IMR-90 (cell line): ENCODE measurements around the gene CANT1. TPM values are rescaled to one million over a fixed set of nuclear protein-coding genes. Genes with fewer than 3 reads are reported as not detected.

Experiments used
- ATAC-seq: fragments of 200-7000 bp; cut with Tn5 transposase; 2 replicates; pipeline ENCODE4 v1.9.1; 2020; ENCODE audit warnings: low read depth, mild to moderate bottlenecking, moderate library complexity
- BruUV-seq: library from RNA; stranded (reverse); fragments of 400-500 nt; replicated peaks from 2 replicates; lab custom pipeline; 2021; lab: Mats Ljungman, UMichigan
- CTCF ChIA-PET: fragments of 300-600 bp; formaldehyde crosslinking; extraction: SDS; loops from one replicate; lab custom pipeline; 2021; ENCODE audit warnings: antibody characterized with exemption; lab: Yijun Ruan, JAX
- POLR2A ChIA-PET: fragments of 300-600 bp; sonication (Branson Sonifier 250); formaldehyde crosslinking; loops from one replicate; lab custom pipeline; 2022; ENCODE audit warnings: antibody characterized with exemption; ENCODE audit not compliant: unreplicated experiment; lab: Charles Lee
- DNase-seq: peaks from one replicate; pipeline ENCODE4 v3.0.0; 2013
- H2AFZ ChIP-seq: replicated peaks from 2 replicates; pipeline ENCODE3; 2013; ENCODE audit warnings: low read length, mild to moderate bottlenecking; ENCODE audit not compliant: poor library complexity
- H2AK5ac ChIP-seq: 2 replicates; pipeline ENCODE4 v1.6.1; 2013; ENCODE audit warnings: low read depth, low read length, inconsistent platforms
- H2AK9ac ChIP-seq: replicated peaks from 2 replicates; pipeline ENCODE3; 2013; ENCODE audit warnings: mild to moderate bottlenecking, low read depth, low read length, moderate library complexity; ENCODE audit not compliant: poor library complexity
- H2BK120ac ChIP-seq: 2 replicates; pipeline ENCODE4 v1.6.1; 2013; ENCODE audit warnings: low read depth, low read length, inconsistent platforms
- H2BK15ac ChIP-seq: 3 replicates; pipeline ENCODE4 v1.6.1; 2013; ENCODE audit warnings: low read depth, low read length, inconsistent platforms
- H2BK20ac ChIP-seq: 2 replicates; pipeline ENCODE4 v1.6.1; 2013; ENCODE audit warnings: low read depth, mild to moderate bottlenecking, inconsistent platforms, low read length, moderate library complexity
- H2BK5ac ChIP-seq: 2 replicates; pipeline ENCODE4 v1.6.1; 2013; ENCODE audit warnings: mild to moderate bottlenecking, low read depth, low read length, inconsistent platforms; ENCODE audit not compliant: poor library complexity, severe bottlenecking
- H3K14ac ChIP-seq: replicated peaks from 2 replicates; pipeline ENCODE4 v1.6.1; 2013; ENCODE audit warnings: low read depth, low read length, inconsistent platforms
- H3K18ac ChIP-seq: 2 replicates; pipeline ENCODE4 v1.6.1; 2013; ENCODE audit warnings: low read depth, low read length, control low read depth
- H3K23ac ChIP-seq: 2 replicates; pipeline ENCODE4 v1.6.1; 2013; ENCODE audit warnings: low read depth, low read length, inconsistent platforms
- H3K27ac ChIP-seq: 2 replicates; pipeline ENCODE4 v1.5.1; 2013; ENCODE audit warnings: mild to moderate bottlenecking, control low read depth, low read length; ENCODE audit not compliant: insufficient read depth
- H3K27me3 ChIP-seq: 2 replicates; pipeline ENCODE4 v1.6.1; 2013; ENCODE audit warnings: low read length; ENCODE audit not compliant: control insufficient read depth, insufficient read depth
- H3K36me3 ChIP-seq: 2 replicates; pipeline ENCODE4 v1.6.1; 2013; ENCODE audit warnings: low read length, mixed read lengths; ENCODE audit not compliant: control insufficient read depth, insufficient read depth
- H3K4ac ChIP-seq: 2 replicates; pipeline ENCODE4 v1.6.1; 2013; ENCODE audit warnings: low read depth, low read length, inconsistent platforms
- H3K4me1 ChIP-seq: 2 replicates; pipeline ENCODE4 v1.6.1; 2013; ENCODE audit warnings: low read length, mixed read lengths; ENCODE audit not compliant: control insufficient read depth, insufficient read depth
- H3K4me2 ChIP-seq: 2 replicates; pipeline ENCODE4 v1.6.1; 2013; ENCODE audit warnings: low read depth, mild to moderate bottlenecking, control low read depth, low read length, moderate library complexity
- H3K4me3 ChIP-seq: 2 replicates; pipeline ENCODE4 v1.5.1; 2013; ENCODE audit warnings: low read depth, mild to moderate bottlenecking, control low read depth, low read length, moderate library complexity; ENCODE audit not compliant: insufficient read depth
- H3K56ac ChIP-seq: 2 replicates; pipeline ENCODE4 v1.6.1; 2013; ENCODE audit warnings: low read length, inconsistent platforms; ENCODE audit not compliant: insufficient read depth; ENCODE audit errors: extremely low read depth
- H3K79me1 ChIP-seq, 2 experiments: 2 replicates each; pipeline ENCODE4 v1.6.1; 2013; ENCODE audit warnings: low read length in 2 of 2, inconsistent platforms in 1 of 2, low read depth in 1 of 2
- H3K9ac ChIP-seq: 2 replicates; pipeline ENCODE4 v1.6.1; 2013; ENCODE audit warnings: low read depth, low read length, control low read depth
- H3K9me1 ChIP-seq: 2 replicates; pipeline ENCODE4 v1.6.1; 2013; ENCODE audit warnings: low read length, inconsistent platforms; ENCODE audit not compliant: insufficient read depth
- H3K9me3 ChIP-seq: 2 replicates; pipeline ENCODE4 v1.6.1; 2013; ENCODE audit warnings: low read length; ENCODE audit not compliant: control insufficient read depth, insufficient read depth
- H4K20me1 ChIP-seq: 2 replicates; pipeline ENCODE4 v1.6.1; 2013; ENCODE audit warnings: low read length, inconsistent platforms; ENCODE audit not compliant: insufficient read depth
- H4K5ac ChIP-seq: 2 replicates; pipeline ENCODE4 v1.6.1; 2013; ENCODE audit warnings: mild to moderate bottlenecking, low read depth, low read length, control low read depth
- H4K8ac ChIP-seq, 2 experiments: 2 replicates each; pipeline ENCODE4 v1.6.1; 2013; ENCODE audit warnings: low read depth in 2 of 2, low read length in 2 of 2, control low read depth in 1 of 2, inconsistent platforms in 1 of 2
- H4K91ac ChIP-seq: 2 replicates; pipeline ENCODE4 v1.6.1; 2013; ENCODE audit warnings: low read depth, low read length, inconsistent platforms; ENCODE audit not compliant: insufficient read depth
- ELK1 ChIP-seq: fragments of 150-350 bp; IDR thresholded peaks from 2 replicates; pipeline ENCODE4 v1.6.1; 2016; ENCODE audit warnings: low read depth, mild to moderate bottlenecking, low read length, moderate library complexity, borderline replicate concordance
- RFX5 ChIP-seq: IDR thresholded peaks from 2 replicates; pipeline ENCODE4 v1.8.0; 2012; ENCODE audit warnings: low read depth, mild to moderate bottlenecking, low read length, moderate library complexity
- SMC3 ChIP-seq: fragments of 150-350 bp; IDR thresholded peaks from 2 replicates; pipeline ENCODE4 v1.6.1; 2016; ENCODE audit warnings: low read depth, mild to moderate bottlenecking, antibody characterized with exemption, low read length, moderate library complexity
- WGBS, 2 experiments: methylation state at CpG; one replicate each; pipeline versions ENCODE4 v1.1.5 to v1.1.7; 2013; ENCODE audit warnings: missing lambda C conversion rate in 2 of 2; ENCODE audit not compliant: insufficient read length in 1 of 2; ENCODE audit errors: extremely low coverage in 2 of 2; 5-methylcytosine and 5-hydroxymethylcytosine counted together
- dilution Hi-C: fragments of 300-500 bp; cut with HindIII; formaldehyde crosslinking; loops from one replicate; pipeline ENCODE4 v1.14.3; 2018; ENCODE audit warnings: low sequenced_read_pairs; ENCODE audit not compliant: unreplicated experiment
- in situ Hi-C: fragments of 300-500 bp; cut with MboI; formaldehyde crosslinking; loops from 3 replicates; pipeline ENCODE4 v1.14.3; 2019; ENCODE audit warnings: low sequenced_read_pairs, inconsistent platforms, mixed read lengths
- intact Hi-C: fragments of 100-400 bp; cut with micrococcal nuclease; formaldehyde crosslinking; loops from 2 replicates; pipeline ENCODE4 v1.10.0; 2022
- polyA plus RNA-seq, 3 experiments: library from polyadenylated mRNA; depleted of rRNA; stranded (reverse); fragments of >200 nt; gene quantifications; 2 replicates each; pipeline ENCODE4 v1.2.3, GENCODE V29; 2012; ENCODE audit warnings: low replicate concordance in 1 of 3
- total RNA-seq: library from RNA; depleted of rRNA; stranded (reverse); fragments of >200 nt; gene quantifications from 2 replicates; pipeline ENCODE4 v1.2.3, GENCODE V29; 2012

Gene CANT1
- total and polyA plus RNA-seq, 2 of the 4 experiments (the other 2 are of a cell fraction) = 51.8 to 73.4 TPM

- no peak for TF ChIP-seq ELK1
- no peak for TF ChIP-seq RFX5
- TF ChIP-seq SMC3 = no peak
- Histone ChIP-seq H3K14ac (no peak overlapping the region), H3K4me2 (no peak overlapping the region), H3K36me3 (peaks cover 60% of the 10 kb centered on the region), H2AK9ac (no peak overlapping the region), H4K91ac (no peak overlapping the region), H3K79me1 (peaks cover 33 to 80% of the 10 kb centered on the region in 2 experiments), H3K27ac (no peak overlapping the region), H2AK5ac (no peak overlapping the region), H3K9me3 (no peaks in the 10 kb centered on the region), H4K8ac (no peak overlapping the region), H2BK15ac (no peak overlapping the region), H4K20me1 (peaks cover 61% of the 10 kb centered on the region), H3K4me1 (no peaks in the 10 kb centered on the region), H3K23ac (no peak overlapping the region), H3K9me1 (no peaks in the 10 kb centered on the region; the same call in 1 of the 2 replicates), H2BK20ac (no peak overlapping the region), H2BK120ac (no peak overlapping the region), H3K9ac (no peak overlapping the region), H2BK5ac (no peak overlapping the region), H3K4me3 (no peak overlapping the region), H3K18ac (no peak overlapping the region), H3K4ac (no peak overlapping the region), H4K5ac (no peak overlapping the region), H3K27me3 (no peaks in the 10 kb centered on the region), H2AFZ (no peak overlapping the region), H3K56ac (no peak overlapping the region)
- intact Hi-C loops (no loop called here), dilution Hi-C loops (no loop called here), in situ Hi-C loops (no loop called here)
- WGBS, 2 experiments = 94% methylated on average over 11 of the region's 27 CpGs; no CpG with 5 or more reads in 1 of the 2 experiments
- ATAC-seq (no peak), DNase-seq (no peak)
- no TSS peak for BruUV-seq
- ChIA-PET POLR2A (no interaction called here), CTCF (no interaction called here)
Measured at GRCh38 chr17:78997231-78997741, 12.3 kb downstream of the CANT1 start.
